ENCODE data around the gene CDRT15.
"Not testable (repeated sequence)": the region's sequence is repeated elsewhere in the genome, so short reads cannot be mapped to it uniquely, and the experiment has no call there.

Gene CDRT15

GRCh38 chr17:14261406-14261805 is 24.7 kb upstream of the CDRT15 start:
- TF ChIP-seq CTCF (IDR thresholded peaks at IDR 0.05; ENCODE audit: control insufficient read depth, insufficient read depth, low read depth, low read length, missing control alignments), result no peak
- no peak for DNase-seq (ENCODE audit: low read depth)
- H3K4me3 ChIP-seq (ENCODE audit: control insufficient read depth, low read depth, low read length), result no peak overlapping the region

- no peak for DNase-seq (ENCODE audit: low read depth)
- H3K4me3 ChIP-seq (ENCODE audit: control insufficient read depth, low read depth, low read length), result no peak overlapping the region
- no peak for TF ChIP-seq CTCF (IDR thresholded peaks at IDR 0.05; ENCODE audit: control insufficient read depth, insufficient read depth, low read depth, low read length, missing control alignments)
Observed at GRCh38 chr17:14245629-14246028, 9.0 kb upstream of the CDRT15 start.

DNA sequence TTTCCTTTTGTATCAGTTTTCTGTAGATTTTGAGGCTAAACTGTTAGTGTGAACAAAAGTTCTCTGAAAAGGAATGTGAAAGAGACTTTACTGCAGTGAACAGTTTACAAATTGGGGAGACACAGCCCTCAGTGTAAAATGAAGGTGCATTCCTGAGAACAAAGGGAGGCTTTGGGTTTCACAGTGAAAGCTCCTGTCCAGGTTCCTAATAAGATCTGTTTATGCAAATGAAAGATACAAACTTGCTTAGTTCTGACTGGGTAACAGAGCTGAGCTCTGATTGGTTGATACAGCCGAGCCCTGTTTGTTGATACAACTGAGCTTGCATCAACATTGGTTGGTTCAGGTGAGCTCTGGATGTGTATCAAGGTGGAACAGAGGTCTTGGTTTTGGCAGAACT is 8.3 kb upstream of the CDRT15 start:
- no peak for DNase-seq (ENCODE audit: low read depth)
- TF ChIP-seq CTCF (IDR thresholded peaks at IDR 0.05; ENCODE audit: control insufficient read depth, insufficient read depth, low read depth, low read length, missing control alignments), result no peak

DNA sequence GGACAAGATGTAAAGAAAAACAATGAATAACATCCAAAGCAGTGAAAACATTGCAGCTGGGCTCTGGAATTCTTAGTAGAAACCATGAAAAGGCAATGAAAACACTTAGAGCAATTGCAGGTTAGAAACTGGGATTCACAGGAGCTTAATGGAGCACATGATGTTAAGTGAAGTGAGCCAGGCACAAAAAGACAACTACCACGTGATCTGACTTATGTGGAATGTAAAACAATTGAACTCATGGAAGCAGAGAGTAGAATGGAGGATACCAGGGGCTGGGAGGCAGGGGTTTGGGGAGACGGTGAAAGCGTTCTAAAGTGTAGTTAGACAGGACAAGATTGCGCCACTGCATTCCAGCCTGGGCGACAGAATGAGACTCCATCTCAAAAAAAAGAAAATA is 2.6 kb upstream of the CDRT15 start:
- H3K4me3 ChIP-seq (ENCODE audit: control insufficient read depth, low read depth, low read length); DNase-seq (ENCODE audit: low read depth): not testable (repeated sequence)

More for the DNA sequence above, 8.3 kb upstream of the CDRT15 start:
- H3K4me3 ChIP-seq (ENCODE audit: control insufficient read depth, low read depth, low read length), result no peak overlapping the region

DNA sequence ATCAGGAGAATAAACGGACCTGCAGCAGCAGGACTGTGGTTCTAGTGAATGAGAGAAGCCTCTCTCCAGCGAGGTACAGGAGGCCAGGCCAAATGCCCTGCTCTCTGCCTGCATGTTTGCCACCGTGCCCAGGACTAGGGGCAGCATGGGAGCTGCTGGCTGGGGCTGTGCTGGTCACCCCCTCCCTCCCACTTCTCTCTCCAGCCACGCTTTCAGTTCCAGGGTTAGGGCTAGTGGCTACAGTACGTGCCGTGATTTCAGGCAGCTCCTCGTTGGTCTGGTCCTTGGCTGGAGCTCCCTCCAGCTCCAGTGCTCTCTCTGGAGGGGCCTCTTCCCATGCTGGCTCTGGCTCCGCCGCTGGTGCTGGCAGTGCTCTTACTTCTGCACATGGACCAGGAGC is 630 bp downstream of the CDRT15 start:
- not testable (repeated sequence) for DNase-seq (ENCODE audit: low read depth); H3K4me3 ChIP-seq (ENCODE audit: control insufficient read depth, low read depth, low read length)

DNA sequence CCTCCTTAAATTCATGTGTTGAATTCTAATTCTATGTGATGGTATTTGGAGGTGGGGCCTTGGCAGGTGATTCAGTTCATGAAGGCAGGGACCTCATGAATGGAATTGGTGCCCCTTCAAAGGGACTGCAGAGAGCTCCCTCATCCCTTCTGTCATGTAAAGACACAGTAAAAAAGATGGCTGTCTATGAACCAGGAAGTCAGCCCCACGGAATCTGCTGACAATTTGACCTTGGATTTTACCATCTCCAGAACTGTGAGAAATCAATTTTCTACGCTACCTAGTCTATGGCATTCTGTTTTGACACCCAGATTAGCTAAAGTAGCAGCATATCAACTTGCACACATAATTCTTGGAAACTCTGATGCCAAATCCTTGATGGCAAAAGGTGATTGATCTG is 1.6 kb downstream of the CDRT15 start:
- not testable (repeated sequence) for H3K4me3 ChIP-seq (ENCODE audit: control insufficient read depth, low read depth, low read length); DNase-seq (ENCODE audit: low read depth)

DNA sequence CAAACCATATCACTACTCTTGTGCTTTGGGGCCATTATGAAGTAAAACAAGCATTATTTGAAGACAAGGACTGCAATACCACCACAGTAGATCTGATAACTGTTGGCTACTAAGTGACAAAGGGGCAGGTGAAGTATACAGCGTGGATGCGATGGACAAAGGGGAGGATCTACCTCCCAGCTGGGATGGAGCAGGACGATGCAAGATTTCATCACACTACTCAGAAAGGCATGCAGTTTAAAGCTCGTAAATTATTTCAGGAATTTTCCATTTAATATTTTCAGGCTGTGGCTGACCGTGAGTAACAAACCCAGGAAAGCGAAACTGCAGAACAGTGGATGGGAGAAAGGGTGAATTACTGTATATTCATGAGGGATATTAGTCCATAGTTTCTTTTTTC is 5.5 kb downstream of the CDRT15 start:
- not testable (repeated sequence) for H3K4me3 ChIP-seq (ENCODE audit: control insufficient read depth, low read depth, low read length)

DNA sequence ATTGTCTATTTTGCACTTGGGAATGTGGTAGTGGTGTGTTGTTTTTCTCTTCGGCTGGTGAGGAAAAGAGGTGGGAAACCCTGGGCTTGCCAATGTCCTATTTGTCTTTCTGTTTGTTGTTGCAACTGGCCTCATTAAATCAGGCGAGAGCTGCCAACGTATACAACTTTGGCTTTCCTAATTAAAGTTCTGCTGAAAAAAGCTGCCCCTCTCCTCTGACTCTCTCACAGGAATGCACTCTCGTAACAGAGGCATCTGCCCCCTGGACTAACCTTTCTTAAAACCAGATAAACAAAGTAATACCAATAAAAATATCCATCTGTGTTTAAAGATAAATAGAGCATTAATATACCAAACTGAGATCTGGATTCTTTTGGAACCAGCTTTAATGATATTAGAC is 7.8 kb downstream of the CDRT15 start:
- H3K4me3 ChIP-seq (ENCODE audit: control insufficient read depth, low read depth, low read length), result no peak overlapping the region
- no peak for TF ChIP-seq CTCF (IDR thresholded peaks at IDR 0.05; ENCODE audit: control insufficient read depth, insufficient read depth, low read depth, low read length, missing control alignments)
- peak; percentile 80 for DNase-seq (ENCODE audit: low read depth)

More for the DNA sequence above, 5.5 kb downstream of the CDRT15 start:
- DNase-seq (ENCODE audit: low read depth), result not testable (repeated sequence)

DNA sequence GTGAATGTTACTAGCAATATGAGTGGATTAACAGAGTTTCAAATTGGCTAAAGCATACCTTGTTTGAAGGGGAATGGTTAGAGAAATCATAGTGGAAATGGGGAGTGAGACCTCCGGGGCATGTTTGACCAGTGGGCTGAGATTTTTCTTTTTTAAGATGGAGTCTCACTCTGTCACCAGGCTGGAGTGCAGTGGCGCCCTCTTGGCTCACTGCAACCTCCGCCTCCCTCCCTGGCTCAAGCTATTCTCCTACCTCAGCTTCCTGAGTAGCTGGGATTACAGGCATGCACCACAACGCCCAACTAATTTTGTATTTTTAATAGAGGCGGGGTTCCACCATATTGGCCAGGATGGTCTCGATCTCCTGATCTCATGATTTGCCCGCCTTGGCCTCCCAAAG is 9.6 kb downstream of the CDRT15 start:
- DNase-seq (ENCODE audit: low read depth), result no peak
- H3K4me3 ChIP-seq (ENCODE audit: control insufficient read depth, low read depth, low read length), result no peak overlapping the region
- TF ChIP-seq CTCF (IDR thresholded peaks at IDR 0.05; ENCODE audit: control insufficient read depth, insufficient read depth, low read depth, low read length, missing control alignments), result no peak
